DOHH2 (cell line): ENCODE data around the gene ATP10A.

Experiments used
- H3F3A ChIP-seq: fragments of 200-600 bp; sonication (generic), shearing (Covaris generic); 2 replicates; pipeline ENCODE4 v1.6.0; 2016; ENCODE audit warnings: antibody characterized with exemption, mild to moderate bottlenecking; ENCODE audit not compliant: control insufficient read depth, insufficient read depth
- H3K27ac ChIP-seq: fragments of 200-600 bp; sonication (generic); 2 replicates; pipeline ENCODE4 v1.5.1; 2014; ENCODE audit warnings: low read depth, mild to moderate bottlenecking, low read length, moderate library complexity
- H3K27me3 ChIP-seq: fragments of 200-600 bp; sonication (generic); 2 replicates; pipeline ENCODE4 v1.6.1; 2014; ENCODE audit warnings: mild to moderate bottlenecking, low read length, mixed read lengths; ENCODE audit not compliant: control insufficient read depth
- H3K36me3 ChIP-seq: fragments of 200-600 bp; sonication (generic); 2 replicates; pipeline ENCODE4 v1.6.1; 2014; ENCODE audit warnings: mild to moderate bottlenecking, low read length, moderate library complexity, mixed read lengths; ENCODE audit not compliant: control insufficient read depth
- H3K4me1 ChIP-seq: fragments of 200-600 bp; sonication (generic); 2 replicates; pipeline ENCODE4 v1.6.1; 2014; ENCODE audit warnings: mild to moderate bottlenecking, low read length, mixed read lengths; ENCODE audit not compliant: control insufficient read depth
- H3K4me2 ChIP-seq: fragments of 200-600 bp; sonication (generic); 2 replicates; pipeline ENCODE4 v1.6.0; 2014; ENCODE audit warnings: mild to moderate bottlenecking, low read length, moderate library complexity
- H3K4me3 ChIP-seq: fragments of 200-600 bp; sonication (generic); 2 replicates; pipeline ENCODE4 v1.5.1; 2014; ENCODE audit warnings: mild to moderate bottlenecking, low read length, mixed read lengths
- H3K79me2 ChIP-seq: fragments of 200-600 bp; sonication (generic); 2 replicates; pipeline ENCODE4 v1.6.1; 2014; ENCODE audit warnings: mild to moderate bottlenecking, low read length, mixed read lengths; ENCODE audit not compliant: control insufficient read depth
- H3K9me2 ChIP-seq: fragments of 200-600 bp; sonication (generic); replicated peaks from 2 replicates; pipeline ENCODE4 v1.6.1; 2014; ENCODE audit warnings: mild to moderate bottlenecking, low read length, mixed read lengths; ENCODE audit not compliant: control insufficient read depth
- H3K9me3 ChIP-seq: fragments of 200-600 bp; sonication (generic); 2 replicates; pipeline ENCODE4 v1.6.1; 2014; ENCODE audit warnings: antibody characterized with exemption, low read length, mixed read lengths; ENCODE audit not compliant: control insufficient read depth, insufficient read depth
- H4K20me1 ChIP-seq: fragments of 200-600 bp; sonication (generic); 2 replicates; pipeline ENCODE4 v1.6.0; 2014; ENCODE audit warnings: low read depth, mild to moderate bottlenecking, antibody characterized with exemption, low read length, moderate library complexity; ENCODE audit not compliant: control insufficient read depth, insufficient read depth
- CTCF ChIP-seq: fragments of 200-600 bp; sonication (generic); IDR thresholded peaks from one replicate; pipeline ENCODE4 v1.5.1; 2014; ENCODE audit warnings: antibody characterized with exemption, mild to moderate bottlenecking, low read depth, low read length; ENCODE audit not compliant: poor library complexity, severe bottlenecking
- EZH2phosphoT487 ChIP-seq: fragments of 200-600 bp; sonication (generic); IDR thresholded peaks from 2 replicates; pipeline ENCODE4 v1.6.1; 2017; ENCODE audit warnings: borderline replicate concordance, mild to moderate bottlenecking, antibody characterized with exemption, low read length, moderate library complexity, mixed read lengths

ATP10A gene

GRCh38 chr15:25863968-25864580 is 947 bp upstream of the ATP10A start:
- H3K4me3 ChIP-seq = no peak overlapping the region
- no peak overlapping the region for H3K27ac ChIP-seq
- H3K36me3 ChIP-seq = no peaks in the 10 kb centered on the region
- H3K27me3 ChIP-seq = no peaks in the 10 kb centered on the region
- H3F3A ChIP-seq = no peaks in the 10 kb centered on the region
- peaks cover 45% of the 10 kb centered on the region; the same call in 1 of the 2 replicates for H3K9me3 ChIP-seq
- H3K4me1 ChIP-seq = no peaks in the 10 kb centered on the region
- H4K20me1 ChIP-seq = no peaks in the 10 kb centered on the region
- H3K4me2 ChIP-seq = no peak overlapping the region
- no peaks in the 10 kb centered on the region for H3K79me2 ChIP-seq
- no peaks in the 10 kb centered on the region for H3K9me2 ChIP-seq
- TF ChIP-seq CTCF (no peak), EZH2phosphoT487 (no peak)

GRCh38 chr15:25862472-25863110 is 536 bp downstream of the ATP10A start:
- H3K4me1 ChIP-seq = no peaks in the 10 kb centered on the region
- no peak overlapping the region for H3K4me2 ChIP-seq
- H3K4me3 ChIP-seq = no peak overlapping the region
- TF ChIP-seq CTCF (no peak), EZH2phosphoT487 (no peak)
- peaks cover 45% of the 10 kb centered on the region; the same call in 1 of the 2 replicates for H3K9me3 ChIP-seq
- H3F3A ChIP-seq = no peaks in the 10 kb centered on the region
- no peaks in the 10 kb centered on the region for H3K9me2 ChIP-seq
- H3K27ac ChIP-seq = no peak overlapping the region
- H3K27me3 ChIP-seq = no peaks in the 10 kb centered on the region
- no peaks in the 10 kb centered on the region for H3K36me3 ChIP-seq
- no peaks in the 10 kb centered on the region for H3K79me2 ChIP-seq
- no peaks in the 10 kb centered on the region for H4K20me1 ChIP-seq

- H3K79me2 ChIP-seq = no peaks in the 10 kb centered on the region
- no peaks in the 10 kb centered on the region for H3K36me3 ChIP-seq
- H3K9me2 ChIP-seq = no peaks in the 10 kb centered on the region
- no peak overlapping the region for H3K27ac ChIP-seq
- H3K4me1 ChIP-seq = no peaks in the 10 kb centered on the region
- no peaks in the 10 kb centered on the region for H4K20me1 ChIP-seq
- H3K4me3 ChIP-seq = no peak overlapping the region
- H3K4me2 ChIP-seq = no peak overlapping the region
- peaks cover 45% of the 10 kb centered on the region; the same call in 1 of the 2 replicates for H3K9me3 ChIP-seq
- TF ChIP-seq CTCF (no peak), EZH2phosphoT487 (no peak)
- H3F3A ChIP-seq = no peaks in the 10 kb centered on the region
- H3K27me3 ChIP-seq = no peaks in the 10 kb centered on the region
Observed at GRCh38 chr15:25862071-25862471, 1.1 kb downstream of the ATP10A start.
